Panc1 (cell line): ENCODE measurements around the gene NCS1.

Experiments used
- CTCF ChIP-seq: fragments of 450-650 bp; IDR thresholded peaks from 2 replicates; pipeline ENCODE4 v1.5.1; 2017; ENCODE audit warnings: mild to moderate bottlenecking
- POLR2AphosphoS5 ChIP-seq: IDR thresholded peaks from 2 replicates; pipeline ENCODE4 v1.6.1; 2012; ENCODE audit warnings: mild to moderate bottlenecking, low read depth, low read length, moderate library complexity
- REST ChIP-seq, 2 experiments: IDR thresholded peaks; 2 replicates each; pipeline ENCODE4 v1.6.1; 2011 to 2012; ENCODE audit warnings: low read depth in 2 of 2, control low read depth in 1 of 2, low read length in 1 of 2, mild to moderate bottlenecking in 1 of 2, moderate library complexity in 1 of 2; ENCODE audit not compliant: insufficient read depth in 1 of 2
- SIN3A ChIP-seq: IDR thresholded peaks from 2 replicates; pipeline ENCODE4 v1.6.1; 2012; ENCODE audit warnings: low read depth, mild to moderate bottlenecking, low read length, moderate library complexity, borderline replicate concordance; ENCODE audit not compliant: insufficient read depth
- TCF7L2 ChIP-seq: IDR thresholded peaks from 2 replicates; pipeline ENCODE4 v1.6.1; 2011; ENCODE audit warnings: mild to moderate bottlenecking, low read depth, low read length, inconsistent platforms

GRCh38 chr9:130225071-130225470 is 52.9 kb downstream of the NCS1 start:
- TF ChIP-seq POLR2AphosphoS5 (no peak), CTCF (no peak), REST (IDR thresholded peaks at IDR 0.05; ENCODE audit: insufficient read depth in 1 of 2, low read depth in 2 of 2, low read length in 1 of 2) (no peak), SIN3A (no peak), TCF7L2 (no peak)
